ENCODE measurements around the gene RHCG. TPM values are rescaled to one million over a fixed set of nuclear protein-coding genes. Genes with fewer than 3 reads are reported as not detected.

The RHCG gene
- total RNA-seq, 1 donor from 2014 or later = not detected

- H3K27ac Mint-ChIP-seq = no peak overlapping the region
- no peak overlapping the region for H3K4me3 Mint-ChIP-seq
- intact Hi-C loops (cut with micrococcal nuclease) = no loop called here
- no peaks in the 10 kb centered on the region for H3K4me1 Mint-ChIP-seq (ENCODE audit: low read depth)
- H3K27me3 Mint-ChIP-seq (ENCODE audit: insufficient read depth) = peaks cover 10% of the 10 kb centered on the region
- H3K36me3 Mint-ChIP-seq (ENCODE audit: low read depth) = no peaks in the 10 kb centered on the region
- no peak for DNase-seq (ENCODE audit: low spot score)
- H3K9me3 Mint-ChIP-seq = no peaks in the 10 kb centered on the region
Observed at GRCh38 chr15:89459271-89460038, 36.9 kb downstream of the RHCG start.

- no peak for DNase-seq (ENCODE audit: low spot score)
- intact Hi-C loops (cut with micrococcal nuclease) = no loop called here
- Mint-ChIP-seq H3K36me3 (ENCODE audit: low read depth) (no peaks in the 10 kb centered on the region), H3K4me3 (no peak overlapping the region), H3K4me1 (ENCODE audit: low read depth) (no peaks in the 10 kb centered on the region), H3K27ac (no peak overlapping the region), H3K27me3 (ENCODE audit: insufficient read depth) (peaks cover 6% of the 10 kb centered on the region), H3K9me3 (no peaks in the 10 kb centered on the region)
Observed at GRCh38 chr15:89458440-89458839, 37.9 kb downstream of the RHCG start.

GRCh38 chr15:89457086-89457485, 39.3 kb downstream of the RHCG start:
- Mint-ChIP-seq H3K4me1 (ENCODE audit: low read depth) (no peaks in the 10 kb centered on the region), H3K27ac (no peak overlapping the region), H3K9me3 (no peaks in the 10 kb centered on the region), H3K27me3 (ENCODE audit: insufficient read depth) (peaks cover 6% of the 10 kb centered on the region), H3K4me3 (no peak overlapping the region), H3K36me3 (ENCODE audit: low read depth) (no peaks in the 10 kb centered on the region)
- DNase-seq (ENCODE audit: low spot score) = no peak
- intact Hi-C loops (cut with micrococcal nuclease) = no loop called here

- intact Hi-C loops (cut with micrococcal nuclease) = no loop called here
- Mint-ChIP-seq H3K4me3 (no peak overlapping the region), H3K36me3 (ENCODE audit: low read depth) (no peaks in the 10 kb centered on the region), H3K27ac (no peak overlapping the region), H3K4me1 (ENCODE audit: low read depth) (no peaks in the 10 kb centered on the region), H3K27me3 (ENCODE audit: insufficient read depth) (peaks cover 8% of the 10 kb centered on the region), H3K9me3 (no peaks in the 10 kb centered on the region)
- DNase-seq (ENCODE audit: low spot score) = no peak
Observed at GRCh38 chr15:89455535-89455934, 40.8 kb downstream of the RHCG start.

GRCh38 chr15:89452330-89452836, 44.0 kb downstream of the RHCG start:
- no peak overlapping the region for H3K4me3 Mint-ChIP-seq
- peaks cover 10% of the 10 kb centered on the region for H3K27me3 Mint-ChIP-seq (ENCODE audit: insufficient read depth)
- intact Hi-C loops (cut with micrococcal nuclease) = no loop called here
- H3K27ac Mint-ChIP-seq = no peak overlapping the region
- no peaks in the 10 kb centered on the region for H3K4me1 Mint-ChIP-seq (ENCODE audit: low read depth)
- no peaks in the 10 kb centered on the region for H3K36me3 Mint-ChIP-seq (ENCODE audit: low read depth)
- no peaks in the 10 kb centered on the region for H3K9me3 Mint-ChIP-seq
- no peak for DNase-seq (ENCODE audit: low spot score)

GRCh38 chr15:89451846-89452245, 44.5 kb downstream of the RHCG start:
- DNase-seq (ENCODE audit: low spot score) = no peak
- Mint-ChIP-seq H3K9me3 (no peaks in the 10 kb centered on the region), H3K4me1 (ENCODE audit: low read depth) (no peaks in the 10 kb centered on the region), H3K27me3 (ENCODE audit: insufficient read depth) (peaks cover 12% of the 10 kb centered on the region), H3K36me3 (ENCODE audit: low read depth) (no peaks in the 10 kb centered on the region), H3K27ac (no peak overlapping the region), H3K4me3 (no peak overlapping the region)
- intact Hi-C loops (cut with micrococcal nuclease) = no loop called here

GRCh38 chr15:89450076-89451006, 46.0 kb downstream of the RHCG start:
- no peak for DNase-seq (ENCODE audit: low spot score)
- H3K27ac Mint-ChIP-seq = no peak overlapping the region
- intact Hi-C loops (cut with micrococcal nuclease) = no loop called here
- peaks cover 12% of the 10 kb centered on the region for H3K27me3 Mint-ChIP-seq (ENCODE audit: insufficient read depth)
- no peak overlapping the region for H3K4me3 Mint-ChIP-seq
- H3K36me3 Mint-ChIP-seq (ENCODE audit: low read depth) = no peaks in the 10 kb centered on the region
- H3K9me3 Mint-ChIP-seq = no peaks in the 10 kb centered on the region
- no peaks in the 10 kb centered on the region for H3K4me1 Mint-ChIP-seq (ENCODE audit: low read depth)

- no peak for DNase-seq (ENCODE audit: low spot score)
- Mint-ChIP-seq H3K27ac (no peak overlapping the region), H3K4me1 (ENCODE audit: low read depth) (no peaks in the 10 kb centered on the region), H3K27me3 (ENCODE audit: insufficient read depth) (peaks cover 12% of the 10 kb centered on the region), H3K4me3 (no peak overlapping the region), H3K36me3 (ENCODE audit: low read depth) (no peaks in the 10 kb centered on the region), H3K9me3 (no peaks in the 10 kb centered on the region)
- intact Hi-C loops (cut with micrococcal nuclease) = no loop called here
Observed at GRCh38 chr15:89448825-89449224, 47.6 kb downstream of the RHCG start.

- Mint-ChIP-seq H3K27ac (no peak overlapping the region), H3K4me1 (ENCODE audit: low read depth) (no peaks in the 10 kb centered on the region), H3K9me3 (no peaks in the 10 kb centered on the region), H3K36me3 (ENCODE audit: low read depth) (no peaks in the 10 kb centered on the region), H3K4me3 (no peak overlapping the region), H3K27me3 (ENCODE audit: insufficient read depth) (peaks cover 12% of the 10 kb centered on the region)
- intact Hi-C loops (cut with micrococcal nuclease) = no loop called here
- DNase-seq (ENCODE audit: low spot score) = no peak
Observed at GRCh38 chr15:89447676-89448075, 48.7 kb downstream of the RHCG start.

GRCh38 chr15:89446255-89446891, 50.0 kb downstream of the RHCG start:
- H3K36me3 Mint-ChIP-seq (ENCODE audit: low read depth) = no peaks in the 10 kb centered on the region
- H3K9me3 Mint-ChIP-seq = no peaks in the 10 kb centered on the region
- DNase-seq (ENCODE audit: low spot score) = no peak
- intact Hi-C loops (cut with micrococcal nuclease) = no loop called here
- no peak overlapping the region for H3K4me3 Mint-ChIP-seq
- no peak overlapping the region for H3K27ac Mint-ChIP-seq
- H3K27me3 Mint-ChIP-seq (ENCODE audit: insufficient read depth) = peaks cover 12% of the 10 kb centered on the region
- H3K4me1 Mint-ChIP-seq (ENCODE audit: low read depth) = no peaks in the 10 kb centered on the region

GRCh38 chr15:89445518-89445917, 50.9 kb downstream of the RHCG start:
- Mint-ChIP-seq H3K4me1 (ENCODE audit: low read depth) (no peaks in the 10 kb centered on the region), H3K9me3 (no peaks in the 10 kb centered on the region), H3K36me3 (ENCODE audit: low read depth) (no peaks in the 10 kb centered on the region), H3K4me3 (no peak overlapping the region), H3K27ac (no peak overlapping the region), H3K27me3 (ENCODE audit: insufficient read depth) (peaks cover 9% of the 10 kb centered on the region)
- DNase-seq (ENCODE audit: low spot score) = no peak
- intact Hi-C loops (cut with micrococcal nuclease) = no loop called here

- DNase-seq (ENCODE audit: low spot score) = no peak
- no peak overlapping the region for H3K4me3 Mint-ChIP-seq
- intact Hi-C loops (cut with micrococcal nuclease) = no loop called here
- H3K27me3 Mint-ChIP-seq (ENCODE audit: insufficient read depth) = peaks cover 8% of the 10 kb centered on the region
- no peaks in the 10 kb centered on the region for H3K4me1 Mint-ChIP-seq (ENCODE audit: low read depth)
- H3K27ac Mint-ChIP-seq = no peak overlapping the region
- no peaks in the 10 kb centered on the region for H3K36me3 Mint-ChIP-seq (ENCODE audit: low read depth)
- no peaks in the 10 kb centered on the region for H3K9me3 Mint-ChIP-seq
Observed at GRCh38 chr15:89444241-89445225, 51.9 kb downstream of the RHCG start.
